Hematopoietic multipotent progenitor cell treated with erythropoietin and hydrocortisone succinate and interleukin-3 and kit ligand, for 6 days (in vitro differentiated cells): ENCODE data around the gene FHOD3.

Experiments
- DNase-seq: peaks from one replicate; pipeline ENCODE4 v3.0.0-alpha.2; 2015

Gene FHOD3

GRCh38 chr18:36488131-36488530 lies 190.6 kb downstream of the FHOD3 start:
- DNase-seq: no peak

DNA sequence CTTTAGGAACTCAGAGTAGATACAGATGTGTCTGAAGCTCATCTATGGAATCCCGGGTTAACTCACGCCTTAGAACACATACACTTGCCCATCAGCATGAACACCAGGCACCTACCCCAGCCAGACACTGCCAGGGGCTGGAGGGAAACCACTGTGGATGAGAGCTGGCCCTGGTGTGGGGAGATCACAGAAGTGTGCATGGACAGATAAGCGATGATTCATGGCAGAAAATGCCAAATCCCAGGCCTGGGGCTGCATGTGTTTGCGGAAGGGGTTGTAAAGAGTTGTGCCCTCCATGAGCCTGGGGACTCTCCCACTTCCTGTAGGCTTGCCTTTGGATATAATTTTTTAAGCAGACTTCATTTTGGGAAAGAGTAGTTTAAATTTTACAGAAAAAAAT lies 193.4 kb downstream of the FHOD3 start:
- DNase-seq: peak; percentile 19

GRCh38 chr18:36492604-36493329 lies 195.3 kb downstream of the FHOD3 start:
- no peak for DNase-seq

- no peak for DNase-seq
These were observed 196.0 kb downstream of the FHOD3 start for GRCh38 chr18:36493349-36494159.

- DNase-seq: no peak
These were observed 196.6 kb downstream of the FHOD3 start for GRCh38 chr18:36494160-36494437.

- no peak for DNase-seq
These were observed 198.5 kb downstream of the FHOD3 start for GRCh38 chr18:36496022-36496421.

- peak; percentile 18 for DNase-seq
These were observed 202.4 kb downstream of the FHOD3 start for GRCh38 chr18:36499938-36500337.

GRCh38 chr18:36501100-36501499 lies 203.6 kb downstream of the FHOD3 start:
- no peak for DNase-seq

DNA sequence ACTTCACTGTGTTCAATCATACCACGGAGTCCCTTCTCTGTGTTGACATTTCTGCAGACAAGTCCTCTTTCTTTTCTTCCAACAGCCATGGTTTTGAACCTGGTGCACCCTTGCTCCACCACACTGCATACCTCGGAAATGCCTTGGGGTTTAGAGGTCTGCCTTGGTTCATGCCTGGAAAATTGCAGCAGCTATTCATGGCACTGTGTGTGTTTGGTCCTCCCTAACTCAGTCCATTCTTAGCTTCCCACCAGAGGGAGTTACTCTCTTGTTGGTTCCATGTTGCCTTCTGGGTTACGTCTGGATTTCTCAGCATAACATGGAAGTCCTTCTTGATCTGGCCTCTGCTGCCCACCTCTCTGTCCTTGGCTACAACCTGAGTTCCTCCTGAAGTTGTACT lies 206.0 kb downstream of the FHOD3 start:
- no peak for DNase-seq

DNA sequence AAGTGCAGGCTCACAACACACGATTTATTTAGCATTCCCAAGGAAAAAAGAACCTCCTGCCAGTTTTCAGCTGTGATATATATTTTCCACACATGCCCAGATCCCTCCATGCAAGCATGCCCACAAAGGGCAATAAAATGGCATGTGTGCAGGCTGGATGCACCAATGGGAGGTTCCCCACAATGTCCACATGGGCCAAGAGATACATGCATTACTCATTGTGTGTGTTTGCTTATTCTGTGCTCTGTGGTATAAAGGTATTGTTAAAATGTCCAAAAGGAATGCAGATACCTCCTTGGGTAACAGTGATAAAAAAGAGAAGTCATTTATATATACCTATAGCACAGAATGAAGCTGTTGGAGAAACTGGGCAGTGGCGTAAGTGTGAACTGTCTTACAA lies 207.4 kb downstream of the FHOD3 start:
- DNase-seq: no peak

- no peak for DNase-seq
These were observed 208.2 kb downstream of the FHOD3 start for GRCh38 chr18:36505665-36506064.

GRCh38 chr18:36509646-36510197 lies 212.2 kb downstream of the FHOD3 start:
- DNase-seq: no peak

- DNase-seq: no peak
These were observed 214.4 kb downstream of the FHOD3 start for GRCh38 chr18:36511791-36512352.

- no peak for DNase-seq
These were observed 216.0 kb downstream of the FHOD3 start for GRCh38 chr18:36513556-36513955.

GRCh38 chr18:36514778-36515177 lies 217.3 kb downstream of the FHOD3 start:
- no peak for DNase-seq

- no peak for DNase-seq
These were observed 218.7 kb downstream of the FHOD3 start for GRCh38 chr18:36516258-36516657.

GRCh38 chr18:36516726-36517125 lies 219.2 kb downstream of the FHOD3 start:
- DNase-seq: no peak

GRCh38 chr18:36518839-36519238 lies 221.3 kb downstream of the FHOD3 start:
- DNase-seq: no peak

GRCh38 chr18:36519358-36519757 lies 221.8 kb downstream of the FHOD3 start:
- no peak for DNase-seq

- no peak for DNase-seq
These were observed 225.0 kb downstream of the FHOD3 start for GRCh38 chr18:36522509-36522908.

DNA sequence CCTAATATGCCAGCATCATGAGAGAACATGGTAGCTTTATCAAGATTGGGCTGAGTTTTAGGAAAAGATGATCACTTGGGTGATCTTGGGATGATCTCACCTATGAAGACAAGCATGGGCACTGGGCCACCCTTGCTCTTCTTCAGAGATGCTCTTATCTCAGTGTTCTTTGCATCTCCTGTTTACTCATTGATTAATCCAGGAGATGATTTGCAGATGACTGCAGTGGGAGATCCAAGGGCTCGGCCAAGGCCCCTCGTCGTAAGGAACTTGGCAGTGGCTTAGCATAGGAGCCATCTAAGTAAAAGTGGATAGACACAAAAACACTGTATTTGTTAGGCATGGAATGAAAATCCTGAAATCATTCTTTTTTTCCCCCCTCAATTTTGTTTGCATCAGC lies 228.4 kb downstream of the FHOD3 start:
- DNase-seq: no peak

DNA sequence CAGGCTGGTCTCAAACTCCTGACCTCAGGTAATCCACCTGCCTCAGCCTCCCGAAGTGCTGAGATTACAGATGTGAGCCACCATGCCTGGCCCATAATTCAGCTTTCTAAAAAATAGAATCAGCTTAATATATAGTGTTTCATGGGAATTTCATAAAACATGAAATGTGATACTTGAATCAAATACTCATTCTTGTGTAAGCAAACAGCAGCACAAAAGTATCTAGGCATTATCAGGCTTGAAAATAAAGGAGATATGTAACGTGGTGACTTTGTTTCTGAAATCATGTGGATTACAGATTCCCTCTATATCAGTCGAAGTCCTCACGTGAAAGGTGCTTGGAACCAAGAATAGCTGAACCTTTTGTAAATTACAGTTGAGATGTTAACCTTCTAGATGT lies 229.1 kb downstream of the FHOD3 start:
- DNase-seq: no peak

GRCh38 chr18:36527051-36527450 lies 229.5 kb downstream of the FHOD3 start:
- DNase-seq: no peak
